H1 (cell line): ENCODE results near the gene EEF1AKMT1. TPM values are rescaled to one million over a fixed set of nuclear protein-coding genes. Genes with fewer than 3 reads are reported as not detected.

ENCODE experiments used
- GTF2F1 ChIP-seq: IDR thresholded peaks from 2 replicates; pipeline ENCODE4 v1.6.1; 2012; ENCODE audit warnings: low read depth, low read length, improper control_type of control experiment, borderline replicate concordance
- TBP ChIP-seq: IDR thresholded peaks from 2 replicates; pipeline ENCODE4 v1.6.1; 2011; ENCODE audit warnings: low read depth, low read length, improper control_type of control experiment
- polyA plus RNA-seq, 7 experiments: library from polyadenylated mRNA; depleted of rRNA in 3 of 7; stranded (reverse) in 5 of 7; unstranded in 2 of 7; fragments of >200 nt in 5 of 7; fragments of 200-250 nt in 2 of 7; gene quantifications; 1 replicate in 5 of 7; 2 replicates in 1 of 7; 4 replicates in 1 of 7; pipeline versions ENCODE4 v1.2.1 to v1.2.3, GENCODE V29; 2011 to 2013; ENCODE audit warnings: missing spikeins in 2 of 7, mixed read lengths in 2 of 7
- total RNA-seq: library from RNA; stranded (reverse); fragmentation: NEBNext Ultra II Directional; extraction: Animal tissue kit (Norgen Biotek cat#: 25700); gene quantifications from 2 replicates; pipeline ENCODE4 v1.2.1, GENCODE V29; 2021

EEF1AKMT1 gene
- total and polyA plus RNA-seq, 2 of the 8 experiments (the other 6 are each of a cell fraction or from before 2014, with no cell fraction given) = 3.1 to 4.1 TPM

DNA sequence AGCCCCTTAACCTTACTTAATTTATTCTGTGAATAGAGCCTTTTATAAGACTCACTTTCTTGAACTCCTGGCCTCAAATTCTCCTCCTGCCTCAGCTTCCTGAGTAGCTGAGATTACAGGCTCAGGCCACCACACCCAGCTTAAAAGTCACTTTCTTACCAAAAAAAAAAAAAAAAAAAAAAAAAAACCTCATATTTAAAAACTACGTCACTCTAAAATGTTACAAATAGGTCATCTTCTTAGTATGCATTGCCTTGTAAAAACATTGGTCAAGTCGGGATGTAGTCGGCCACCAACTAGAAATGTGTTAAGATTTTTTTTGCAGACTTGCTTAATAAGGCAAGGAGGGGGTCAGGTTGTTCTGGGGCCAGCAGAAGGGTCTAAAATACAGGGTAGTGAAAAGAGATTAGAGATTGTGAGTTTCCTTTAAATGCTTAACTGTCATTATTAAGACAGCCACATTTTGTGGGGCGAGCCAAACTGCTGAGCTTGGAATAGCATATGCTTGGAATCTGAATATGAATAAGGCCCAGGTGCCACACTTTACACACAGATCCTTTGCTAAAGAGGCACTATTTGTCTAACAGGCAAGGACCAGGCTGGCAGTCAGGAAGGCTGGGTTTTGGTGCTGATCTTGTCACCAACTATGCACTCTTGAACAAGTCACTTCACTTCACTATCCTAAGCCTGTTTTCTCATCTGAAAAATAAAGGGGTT lies 86.7 kb downstream of the EEF1AKMT1 start (continued):
- TF ChIP-seq GTF2F1 (no peak), TBP (no peak)
